Panc1 (cell line): ENCODE measurements around the gene ZNF776.
"Not testable (repeated sequence)": the region's sequence is repeated elsewhere in the genome, so short reads cannot be mapped to it uniquely, and the experiment has no call there.

Experiments
- CTCF ChIP-seq: fragments of 450-650 bp; IDR thresholded peaks from 2 replicates; pipeline ENCODE4 v1.5.1; 2017; ENCODE audit warnings: mild to moderate bottlenecking
- POLR2AphosphoS5 ChIP-seq: IDR thresholded peaks from 2 replicates; pipeline ENCODE4 v1.6.1; 2012; ENCODE audit warnings: mild to moderate bottlenecking, low read depth, low read length, moderate library complexity
- REST ChIP-seq, 2 experiments: IDR thresholded peaks; 2 replicates each; pipeline ENCODE4 v1.6.1; 2011 to 2012; ENCODE audit warnings: low read depth in 2 of 2, control low read depth in 1 of 2, low read length in 1 of 2, mild to moderate bottlenecking in 1 of 2, moderate library complexity in 1 of 2; ENCODE audit not compliant: insufficient read depth in 1 of 2

- TF ChIP-seq POLR2AphosphoS5; CTCF; REST (IDR thresholded peaks at IDR 0.05; ENCODE audit: insufficient read depth in 1 of 2, low read depth in 2 of 2, low read length in 1 of 2): not testable (repeated sequence)
Measured at GRCh38 chr19:57796580-57796979, 50.0 kb downstream of the ZNF776 start.
